GM19351 (cell line): ENCODE results near the gene MPP1.

Experiments used
- ATAC-seq: cut with Tn5 transposase; IDR thresholded peaks from one replicate; pipeline ENCODE4 v1.9.1; 2021; ENCODE audit warnings: mild to moderate bottlenecking, moderate library complexity; ENCODE audit not compliant: unreplicated experiment

MPP1 gene

DNA sequence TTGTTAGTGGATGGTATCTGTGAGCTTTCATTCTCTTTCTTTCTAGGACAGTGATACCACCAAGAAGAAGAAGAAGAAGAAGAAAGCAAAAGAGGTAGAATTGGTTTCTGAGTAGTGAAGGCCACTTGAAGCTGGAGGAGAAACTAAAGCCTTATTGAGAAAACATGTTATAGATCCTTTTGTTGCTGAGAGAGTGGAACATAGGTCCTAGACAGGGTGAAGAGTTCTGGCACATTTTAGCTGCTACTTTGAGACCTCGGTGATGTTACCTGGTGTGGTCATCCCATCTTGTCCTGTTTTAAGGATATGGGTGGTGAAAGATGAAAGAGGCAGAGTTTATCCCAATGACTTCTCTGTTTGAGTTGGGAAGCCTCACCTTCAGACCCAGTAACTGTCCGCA lies 28.5 kb downstream of the MPP1 start:
- ATAC-seq = no peak

DNA sequence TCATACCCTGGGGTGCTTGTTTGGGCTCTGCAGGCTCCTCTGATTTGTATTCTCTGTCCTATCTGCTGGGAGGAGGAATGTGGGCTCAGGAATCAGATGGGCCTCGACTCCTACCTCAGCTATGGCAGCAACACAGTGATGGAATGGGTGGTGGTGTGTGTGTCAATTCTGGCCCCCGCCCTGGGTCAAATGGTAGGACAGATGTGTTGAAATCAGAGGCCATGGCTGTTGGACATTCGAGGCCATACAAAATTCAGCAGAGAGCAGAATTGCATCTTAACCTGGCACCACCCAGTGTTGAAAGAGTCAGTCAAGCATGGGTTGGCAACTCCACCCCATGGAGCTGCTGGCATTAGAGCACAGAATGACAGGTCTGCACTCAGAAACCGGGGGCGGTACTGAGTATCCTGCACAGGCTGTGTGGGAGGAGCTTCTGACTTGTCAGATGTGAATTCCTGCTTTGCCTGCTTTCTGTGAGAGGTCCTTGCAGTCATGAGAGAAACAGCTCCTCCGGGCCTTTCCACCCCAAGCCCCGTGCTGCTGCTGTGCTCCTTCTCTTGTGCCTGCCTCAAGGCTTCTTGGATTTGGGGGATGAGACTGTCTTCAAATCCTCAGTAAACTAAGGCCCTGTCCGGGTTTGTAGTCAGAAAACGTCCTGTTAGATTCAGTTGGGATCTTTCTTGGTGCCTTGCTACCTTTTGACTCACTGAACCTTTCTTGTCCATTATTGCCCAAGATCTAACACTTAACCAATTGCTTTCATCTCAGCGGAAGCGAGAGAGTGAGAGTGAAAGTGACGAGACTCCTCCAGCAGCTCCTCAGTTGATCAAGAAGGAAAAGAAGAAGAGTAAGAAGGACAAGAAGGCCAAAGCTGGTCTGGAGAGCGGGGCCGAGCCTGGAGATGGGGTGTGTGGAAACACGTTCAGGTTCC lies 29.6 kb downstream of the MPP1 start:
- no peak for ATAC-seq

DNA sequence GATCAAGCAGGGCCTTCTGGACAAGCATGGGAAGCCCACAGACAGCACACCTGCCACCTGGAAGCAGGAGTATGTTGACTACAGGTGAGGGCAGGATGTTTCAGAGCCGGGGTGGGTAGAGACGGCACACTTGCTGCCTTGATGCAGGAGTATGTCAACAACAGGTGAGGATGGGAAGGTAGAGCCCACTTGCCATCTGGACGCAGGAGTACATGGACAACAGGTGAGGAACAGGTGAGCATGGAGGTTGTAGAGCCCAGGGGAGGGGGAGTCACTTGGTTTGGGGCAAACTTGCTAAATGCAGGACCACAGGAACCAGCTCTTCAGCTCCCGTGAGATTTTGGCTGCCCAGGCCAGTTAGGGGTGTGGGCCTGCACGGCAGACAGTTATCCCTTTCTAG lies 30.7 kb downstream of the MPP1 start:
- ATAC-seq = no peak

DNA sequence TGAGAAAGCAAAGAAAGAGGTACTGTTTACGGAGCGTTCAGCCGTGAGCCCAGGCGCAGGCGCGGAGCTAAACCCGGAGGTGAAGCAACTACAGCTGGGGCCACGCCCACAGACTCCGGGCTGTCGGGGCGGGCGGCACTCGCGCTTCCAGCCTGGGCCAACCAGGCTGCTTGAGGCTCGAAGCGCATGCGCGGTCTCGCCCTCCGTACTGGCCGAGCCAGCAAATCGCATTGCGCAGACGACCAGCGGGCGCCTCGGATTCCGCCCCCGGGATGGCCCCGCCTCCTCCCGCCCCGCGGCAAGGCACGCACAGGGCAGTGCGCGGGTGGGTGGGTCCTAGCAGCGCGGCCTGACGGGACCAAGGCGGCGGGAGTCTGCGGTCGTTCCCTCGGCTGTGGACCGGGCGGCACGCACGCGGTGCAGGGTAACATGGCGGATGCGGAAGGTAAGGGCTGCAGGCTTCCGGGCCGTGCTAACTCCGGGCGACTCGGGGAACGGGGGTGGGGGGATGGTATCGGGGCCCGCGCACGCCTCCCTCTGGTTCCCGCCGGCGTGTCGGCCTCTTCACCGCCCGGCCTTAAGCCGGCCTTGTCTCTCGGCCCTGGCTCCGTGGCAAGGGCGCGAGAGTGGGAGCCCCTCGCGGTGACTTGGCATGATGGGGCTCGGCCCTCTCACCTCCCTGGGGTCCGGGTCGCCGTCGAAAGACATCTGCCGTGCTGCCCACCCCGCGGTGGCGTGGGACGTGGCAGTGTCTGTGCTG lies 42.6 kb downstream of the MPP1 start, which contains the start of gene DKC1:
Gene DKC1 (plus strand): TSS at position 328 of the 760 bp plus-strand sequence. CDS start 102 bp downstream, at position 430.
- ATAC-seq = peak; percentile 83

DNA sequence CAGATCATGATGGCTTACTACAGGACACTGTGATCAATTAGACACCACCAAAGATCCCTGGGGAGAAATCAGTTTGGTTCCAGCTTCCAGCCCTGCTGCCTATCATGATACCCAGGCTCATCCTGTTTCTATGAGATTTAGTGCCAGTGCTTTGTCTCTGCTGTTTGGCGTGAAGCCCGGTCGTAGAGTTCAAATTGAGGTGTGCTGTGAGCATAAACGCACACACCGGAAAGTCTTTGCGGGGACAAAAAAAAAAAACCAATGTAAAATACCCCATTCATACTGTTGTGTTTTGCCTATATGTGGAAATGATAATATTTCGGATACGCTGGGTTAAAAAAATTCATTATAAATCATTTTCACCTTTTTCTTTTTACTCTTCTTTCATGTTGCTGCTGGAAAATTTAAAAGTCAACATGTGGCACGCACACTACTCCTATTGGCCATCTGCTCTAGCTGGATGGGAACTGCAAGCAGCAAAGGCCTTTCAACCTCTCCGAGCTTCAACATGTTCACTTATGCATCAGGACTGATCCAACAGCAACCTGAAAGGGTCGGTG lies 43.2 kb downstream of the MPP1 start:
- no peak for ATAC-seq

DNA sequence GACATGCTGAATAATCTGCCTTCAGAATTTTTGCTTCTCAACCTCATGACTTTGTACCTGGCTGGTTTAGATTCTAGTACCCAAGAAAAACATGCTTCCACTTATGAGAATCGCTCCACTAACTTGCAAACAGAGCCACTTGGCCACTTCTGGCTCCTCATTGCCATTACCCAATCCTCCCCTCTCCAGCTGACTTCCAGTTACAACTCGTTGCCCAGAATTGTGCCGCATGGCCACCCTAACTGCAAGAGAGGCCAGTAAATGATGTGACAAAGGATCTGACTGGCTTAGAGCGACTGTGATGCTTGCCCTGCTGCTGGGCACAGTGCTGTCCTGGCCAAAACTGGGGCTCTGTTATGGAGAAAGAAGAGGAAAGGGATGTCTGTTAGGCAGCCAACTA lies 46.6 kb downstream of the MPP1 start:
- ATAC-seq = no peak

DNA sequence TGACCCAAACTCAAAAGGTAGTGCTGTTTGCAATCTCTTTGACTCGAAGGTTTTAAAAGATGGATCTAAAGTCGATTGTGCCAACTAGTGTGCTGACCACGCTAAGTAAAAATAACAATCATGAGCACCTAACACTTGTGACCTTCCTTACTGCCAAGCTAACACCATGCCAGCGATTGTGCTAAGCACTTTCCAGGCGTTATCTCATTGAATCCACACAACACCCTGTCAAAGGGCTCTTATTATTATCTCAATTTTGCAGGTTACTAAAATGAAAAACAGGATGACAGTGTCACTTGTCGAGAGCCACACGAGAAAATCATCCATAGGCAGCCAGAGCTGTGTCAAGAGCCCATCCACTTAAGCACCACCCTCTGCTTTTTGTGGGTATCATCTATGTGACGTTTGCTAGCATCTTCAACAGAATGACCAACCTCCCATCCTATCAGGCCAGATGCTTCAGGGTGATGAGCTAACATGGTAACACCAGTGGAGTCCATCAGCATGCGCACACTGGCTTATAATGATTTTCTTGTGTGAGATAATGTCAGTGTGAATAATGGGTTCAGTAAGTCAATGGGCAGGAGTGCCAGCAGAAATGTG lies 53.5 kb downstream of the MPP1 start:
- ATAC-seq = no peak

DNA sequence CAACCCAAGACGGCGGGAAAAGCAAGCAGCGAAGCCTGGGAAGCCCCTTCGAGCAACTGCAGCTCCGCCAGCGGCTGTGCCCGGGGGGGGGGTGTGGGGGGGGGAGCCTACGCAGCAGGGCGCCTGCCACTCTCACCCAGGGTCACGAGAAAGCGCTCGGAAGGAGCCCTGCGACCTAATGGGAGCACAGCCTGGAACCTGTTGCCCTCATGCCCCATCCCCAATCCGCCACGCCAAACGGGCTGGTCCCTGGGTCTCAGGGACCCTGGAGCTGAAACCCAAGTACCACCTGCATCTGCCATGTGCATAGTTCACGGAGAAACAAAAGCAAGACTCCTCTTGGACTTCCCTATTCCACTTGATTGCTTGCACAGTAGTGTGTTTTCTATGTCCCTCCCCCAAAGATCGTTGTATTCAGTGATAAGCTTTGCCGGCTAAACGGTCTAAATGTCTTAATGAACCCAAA lies 54.0 kb downstream of the MPP1 start:
- no peak for ATAC-seq

DNA sequence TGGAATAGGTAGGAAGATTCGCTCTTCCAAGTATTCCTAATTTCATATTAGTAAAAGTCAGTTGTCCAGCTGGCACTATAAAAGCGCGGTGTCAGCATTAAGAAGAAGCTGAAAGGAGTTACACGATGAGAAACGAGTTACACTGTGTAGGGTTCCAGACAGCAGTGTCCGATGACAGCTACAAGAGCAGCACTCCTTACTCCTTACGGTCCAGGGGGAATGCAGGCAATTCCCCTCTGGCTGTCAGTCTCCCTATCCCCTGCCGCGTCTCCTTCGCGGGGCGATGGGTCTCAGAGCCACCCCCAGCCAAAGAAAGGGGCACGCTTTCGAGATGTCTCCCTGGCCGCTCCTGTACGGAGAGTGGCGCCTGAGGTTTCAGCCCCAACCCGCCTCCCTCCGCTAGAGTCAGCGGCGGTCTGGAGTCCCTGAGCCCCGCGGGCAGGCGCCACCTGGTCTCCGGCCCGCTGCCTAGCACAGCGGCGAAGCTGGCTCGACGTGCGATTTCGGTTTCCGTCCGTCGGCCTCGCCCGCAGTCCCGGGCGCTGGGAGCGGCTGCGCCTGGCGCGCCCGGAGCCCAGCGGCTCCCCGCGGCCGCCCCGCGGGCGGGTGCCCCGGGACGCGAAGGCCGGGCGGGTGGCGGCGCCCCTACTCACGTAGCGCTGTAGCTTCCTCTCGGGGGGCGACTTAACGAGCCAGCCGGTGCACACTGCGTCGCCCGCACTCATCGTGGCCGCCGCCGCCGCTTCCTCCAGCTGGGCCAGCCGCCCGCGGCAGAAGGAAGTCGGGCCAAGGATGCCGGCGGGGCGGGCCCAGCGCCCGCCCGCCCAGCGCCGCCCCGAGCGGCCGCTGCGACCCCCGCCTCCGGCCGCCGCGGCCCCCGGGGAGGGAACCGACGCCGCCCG lies 54.7 kb downstream of the MPP1 start, which contains the start of gene GAB3:
Gene GAB3 (minus strand): TSS at position 777 of the 902 bp plus-strand sequence. CDS start 52 bp downstream, at position 725.
- ATAC-seq = no peak

DNA sequence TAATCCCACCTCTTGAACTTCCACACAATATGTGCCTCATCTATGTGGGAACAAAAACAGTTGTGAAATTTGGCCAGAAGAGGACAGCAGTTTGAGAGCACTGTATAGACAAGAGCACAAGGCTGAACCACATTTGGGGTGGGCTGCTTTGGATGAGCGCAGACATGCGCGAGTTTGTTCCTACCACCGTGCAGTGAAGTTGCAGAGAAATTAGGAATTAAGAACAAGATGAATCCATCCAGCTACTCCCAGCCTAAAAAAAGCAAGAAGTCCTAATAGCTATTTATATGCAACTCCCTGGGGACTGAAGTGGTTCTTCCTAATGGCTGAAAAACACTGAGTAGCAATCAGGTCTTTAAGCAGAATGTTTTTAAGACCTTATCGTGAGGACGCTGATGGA lies 55.4 kb downstream of the MPP1 start:
- ATAC-seq = no peak

DNA sequence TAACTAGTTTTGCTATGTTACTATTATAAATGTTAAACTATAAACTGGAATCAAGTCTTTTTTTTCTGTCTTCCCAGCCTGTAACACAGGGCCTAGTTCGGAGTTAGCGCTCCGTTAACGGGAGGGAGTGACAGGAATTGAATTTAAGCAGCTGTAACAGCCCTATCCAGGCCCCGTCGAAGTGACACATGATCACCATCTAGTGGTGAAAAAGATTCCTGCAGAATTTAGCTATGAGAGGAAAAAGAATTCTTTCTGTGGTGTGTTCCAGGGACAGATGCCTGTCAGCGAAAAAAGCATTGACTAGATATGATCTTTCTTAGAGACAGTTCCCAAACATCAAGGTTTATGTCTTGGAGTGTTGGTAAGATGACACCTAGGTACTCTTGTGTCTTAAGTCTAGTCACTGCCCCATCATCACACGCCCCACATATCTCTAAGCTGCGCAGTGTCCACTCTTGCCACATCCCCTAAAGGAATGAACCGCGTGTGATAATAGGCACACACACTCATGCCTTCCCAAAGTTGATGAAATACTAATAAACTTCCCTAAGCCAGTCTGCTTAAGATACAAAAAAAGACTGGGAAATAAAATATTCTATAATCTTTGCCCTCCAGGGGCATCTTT lies 56.5 kb downstream of the MPP1 start:
- peak; percentile 79 for ATAC-seq

DNA sequence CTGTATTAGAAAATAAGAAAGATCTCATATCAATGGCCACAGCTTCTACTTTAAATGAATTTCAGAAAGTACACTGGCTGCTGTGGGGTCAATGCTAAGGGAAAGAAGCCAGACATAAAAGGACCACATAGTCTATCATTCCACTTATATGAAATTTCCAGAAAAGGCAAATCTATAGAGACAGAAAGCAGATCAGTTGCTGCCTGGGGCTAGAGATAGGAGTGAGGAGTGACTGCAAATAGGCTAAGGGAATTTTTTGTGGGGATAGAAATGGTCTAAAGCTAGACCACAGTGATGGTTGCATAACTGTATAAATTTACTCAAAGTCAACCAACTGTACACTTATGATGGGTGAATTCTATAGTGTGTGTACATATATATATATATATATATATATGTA lies 62.7 kb downstream of the MPP1 start:
- no peak for ATAC-seq

DNA sequence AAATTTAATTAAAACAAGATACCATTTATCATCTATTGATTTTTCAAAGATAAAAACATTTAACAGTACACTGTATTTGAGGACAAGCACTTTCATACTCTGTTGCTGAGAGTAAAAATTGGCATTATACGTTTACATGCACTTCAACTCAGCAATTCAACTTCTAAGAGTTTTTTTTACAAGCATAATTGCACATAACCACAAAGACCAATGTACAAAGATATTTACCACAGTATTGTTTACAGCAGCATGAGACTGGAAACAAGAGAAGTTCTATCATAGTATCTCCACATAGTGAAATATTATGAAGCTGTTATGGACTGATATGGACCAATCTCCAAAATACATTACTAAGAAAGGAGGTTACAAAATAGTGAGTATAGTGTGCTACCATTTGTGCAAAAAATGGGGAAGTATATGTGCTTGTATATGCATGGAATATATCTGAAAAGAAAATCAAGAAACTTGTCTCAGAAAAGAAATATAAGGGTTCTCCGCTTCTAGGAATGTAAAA lies 65.3 kb downstream of the MPP1 start:
- no peak for ATAC-seq

DNA sequence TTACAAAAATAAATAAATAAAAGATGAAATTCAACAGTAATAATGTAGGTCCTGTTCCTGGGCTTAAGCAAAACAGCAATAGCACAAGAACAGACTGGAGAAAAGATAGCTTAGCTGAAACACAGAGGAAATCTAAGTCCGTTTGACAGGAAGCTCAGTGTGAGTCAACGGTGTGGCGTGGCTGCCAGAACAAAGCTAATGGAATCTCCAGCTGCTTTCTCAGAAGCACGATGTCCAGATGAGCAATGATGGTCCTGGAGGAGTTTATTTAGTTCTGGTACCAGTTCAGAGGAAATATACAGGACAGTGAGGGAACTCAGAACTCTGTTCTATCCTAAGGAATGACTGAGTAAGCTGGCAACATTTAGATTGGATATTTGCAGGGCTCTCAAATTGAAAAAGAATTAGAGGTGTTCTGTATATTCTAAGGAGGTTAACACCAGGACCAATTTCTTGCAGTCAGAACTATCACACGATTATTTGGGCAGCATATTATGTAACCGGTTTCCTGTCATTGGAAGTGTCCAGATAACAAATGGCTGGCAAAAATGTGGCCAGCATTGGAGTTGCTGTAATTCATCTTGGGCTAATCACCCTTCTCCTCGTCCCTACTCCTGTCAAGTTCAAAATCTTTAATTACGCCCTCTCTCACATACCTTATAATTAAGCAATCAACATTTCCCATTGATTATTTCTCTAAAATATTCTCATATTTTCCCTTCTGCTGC lies 67.1 kb downstream of the MPP1 start:
- ATAC-seq = no peak

DNA sequence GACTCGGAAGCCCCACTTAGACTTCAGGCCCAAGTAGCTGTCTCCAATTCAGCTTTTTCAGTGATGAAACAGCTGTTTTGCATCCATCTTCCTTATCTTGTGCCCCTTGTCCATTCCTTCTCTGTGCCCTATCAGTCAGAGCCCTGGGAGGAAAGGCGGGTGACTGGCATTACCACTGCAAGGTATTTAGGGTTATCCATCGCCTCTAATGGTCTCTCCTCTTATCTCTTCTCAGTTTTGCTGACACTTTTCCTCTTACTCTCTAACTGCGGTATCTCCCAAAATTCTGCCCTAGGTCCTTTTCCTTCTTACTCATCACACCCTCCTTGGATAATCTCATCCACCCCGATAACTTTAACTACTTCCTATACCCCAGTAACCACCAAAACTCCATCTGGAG lies 68.1 kb downstream of the MPP1 start:
- no peak for ATAC-seq

DNA sequence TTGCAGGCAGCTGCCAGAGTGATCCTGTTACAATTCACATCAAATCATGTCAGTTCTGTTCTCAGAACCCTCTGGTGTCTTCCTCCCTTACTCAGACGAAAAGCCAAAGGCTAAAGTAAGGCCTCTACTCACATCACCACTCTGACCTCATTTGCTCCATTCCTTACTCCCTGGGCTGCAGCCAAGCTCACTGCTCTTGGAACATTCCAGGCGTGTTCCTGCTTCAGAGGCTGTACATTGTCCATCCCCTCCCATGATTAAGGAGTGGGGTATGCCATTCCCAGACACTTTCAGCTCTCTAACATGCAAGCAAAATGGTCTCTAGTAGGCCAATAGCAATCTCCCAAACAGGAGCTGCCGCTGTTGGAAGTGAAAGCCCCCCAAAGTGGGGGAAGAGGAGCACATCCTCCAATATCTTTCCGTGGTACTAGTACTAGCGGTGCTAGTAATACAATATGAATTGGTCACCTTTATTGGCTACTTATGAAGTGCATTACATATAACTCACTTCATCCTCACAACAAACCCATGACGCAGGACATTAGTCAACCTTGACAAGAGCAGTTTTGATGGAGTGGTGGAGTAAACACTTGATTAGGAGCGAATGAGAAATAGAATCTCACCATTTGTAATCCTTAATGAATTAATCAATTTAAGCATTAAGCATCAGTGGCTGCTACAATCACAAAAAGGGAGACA lies 69.4 kb downstream of the MPP1 start:
- no peak for ATAC-seq

DNA sequence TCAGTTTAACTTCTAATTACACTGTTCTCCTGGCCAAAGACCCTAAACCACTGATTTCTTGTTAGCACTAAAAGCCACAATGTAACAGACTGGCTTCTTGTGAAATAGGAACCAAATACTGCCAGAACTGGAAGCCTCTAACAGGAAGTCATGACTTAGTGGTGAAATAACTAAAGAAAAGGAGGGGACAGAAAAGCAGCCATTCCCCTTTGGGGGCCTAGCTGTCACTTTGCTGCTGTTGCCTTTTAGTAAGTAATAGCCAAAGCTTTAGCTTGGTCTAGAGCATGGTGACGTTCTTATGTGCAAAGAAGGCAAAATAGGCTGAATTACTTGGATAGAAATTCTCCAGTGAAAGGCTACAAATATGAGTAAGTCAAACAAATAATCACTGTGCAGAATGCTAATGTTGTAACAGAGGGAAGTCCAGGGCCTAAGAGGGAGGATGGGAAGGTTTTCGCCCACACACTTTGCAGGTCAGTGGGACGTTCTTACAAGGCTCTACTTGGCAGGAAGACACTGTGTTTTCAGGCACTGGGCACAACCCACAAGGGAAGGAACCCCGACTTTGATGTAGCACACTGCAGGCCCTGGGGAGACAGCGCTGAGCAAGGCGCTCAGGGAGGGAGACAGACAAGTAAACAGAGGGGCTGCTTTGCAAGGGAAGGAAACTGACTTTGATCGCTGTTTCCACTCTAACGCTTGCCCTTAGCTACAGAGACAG lies 71.1 kb downstream of the MPP1 start:
- ATAC-seq = peak; percentile 47
